ENCODE results near the gene TMEM250. TPM values are rescaled to one million over a fixed set of nuclear protein-coding genes. Genes with fewer than 3 reads are reported as not detected.

The TMEM250 gene
- total RNA-seq, 4 donors from 2014 or later: 34.7 to 75.0 (median 69.2) TPM

- no peaks in the 10 kb centered on the region for H3K36me3 ChIP-seq
- TF ChIP-seq CTCF (IDR thresholded peaks at IDR 0.05): no peak
- TF ChIP-seq POLR2A (IDR thresholded peaks at IDR 0.05): no peak
- H3K27me3 ChIP-seq: peaks cover 0 to 21% of the 10 kb centered on the region in 2 donors
- no peak for DNase-seq
- no peak overlapping the region for H3K4me3 ChIP-seq
- H3K27ac ChIP-seq: no peak overlapping the region
- peaks cover 0 to 7% (median 2%) of the 10 kb centered on the region in 4 donors for H3K4me1 ChIP-seq
- H3K9me3 ChIP-seq: no peaks in the 10 kb centered on the region
Observed at GRCh38 chr9:136136127-136136925, 17.7 kb upstream of the TMEM250 start.

GRCh38 chr9:136135326-136136126 lies 16.9 kb upstream of the TMEM250 start:
- H3K9me3 ChIP-seq: no peaks in the 10 kb centered on the region
- TF ChIP-seq CTCF (IDR thresholded peaks at IDR 0.05) (no peak), POLR2A (IDR thresholded peaks at IDR 0.05) (no peak)
- H3K27me3 ChIP-seq: peaks cover 0 to 21% of the 10 kb centered on the region in 2 donors
- no peak overlapping the region for H3K27ac ChIP-seq
- no peaks in the 10 kb centered on the region for H3K36me3 ChIP-seq
- H3K4me1 ChIP-seq: peaks cover 0 to 7% (median 2%) of the 10 kb centered on the region in 4 donors
- no peak for DNase-seq
- H3K4me3 ChIP-seq: no peak overlapping the region

GRCh38 chr9:136133959-136134484 lies 15.3 kb upstream of the TMEM250 start:
- H3K4me3 ChIP-seq: no peak overlapping the region
- H3K4me1 ChIP-seq: peaks cover 0 to 7% (median 2%) of the 10 kb centered on the region in 4 donors
- H3K27ac ChIP-seq: no peak overlapping the region
- no peaks in the 10 kb centered on the region for H3K36me3 ChIP-seq
- no peaks in the 10 kb centered on the region for H3K9me3 ChIP-seq
- no peak for DNase-seq
- TF ChIP-seq POLR2A (IDR thresholded peaks at IDR 0.05) (no peak), CTCF (IDR thresholded peaks at IDR 0.05) (no peak)
- H3K27me3 ChIP-seq: peaks cover 0 to 21% of the 10 kb centered on the region in 2 donors

GRCh38 chr9:136133191-136133958 lies 14.7 kb upstream of the TMEM250 start:
- Histone ChIP-seq H3K36me3 (no peaks in the 10 kb centered on the region), H3K9me3 (no peaks in the 10 kb centered on the region), H3K4me3 (peak overlapping the region in 3 of 4 donors; percentile 33 to 43 (median 37)), H3K27ac (no peak overlapping the region), H3K27me3 (peaks cover 0 to 21% of the 10 kb centered on the region in 2 donors), H3K4me1 (peaks cover 0 to 7% (median 2%) of the 10 kb centered on the region in 4 donors)
- TF ChIP-seq POLR2A (IDR thresholded peaks at IDR 0.05): no peak
- TF ChIP-seq CTCF (IDR thresholded peaks at IDR 0.05): peak in 3 of 6 experiments; percentile 11 to 32 (median 31)
- no peak for DNase-seq

- Histone ChIP-seq H3K4me3 (peak overlapping the region in 1 of 4 donors; percentile 37), H3K4me1 (peaks cover 0 to 7% (median 2%) of the 10 kb centered on the region in 4 donors), H3K27me3 (peaks cover 0 to 21% of the 10 kb centered on the region in 2 donors), H3K36me3 (no peaks in the 10 kb centered on the region), H3K9me3 (no peaks in the 10 kb centered on the region), H3K27ac (no peak overlapping the region)
- TF ChIP-seq CTCF (IDR thresholded peaks at IDR 0.05) (no peak), POLR2A (IDR thresholded peaks at IDR 0.05) (no peak)
- no peak for DNase-seq
Observed at GRCh38 chr9:136132512-136133050, 13.9 kb upstream of the TMEM250 start.
